Measurements from ENCODE around the gene ATP11A. TPM values are rescaled to one million over a fixed set of nuclear protein-coding genes. Genes with fewer than 3 reads are reported as not detected.
A peak's percentile ranks its signal among the peaks of the same experiment; 100 is the strongest.

ATP11A gene
- total RNA-seq, 1 donor from 2014 or later = 70.9 TPM

- Mint-ChIP-seq H3K4me3 (no peak overlapping the region), H3K4me1 (ENCODE audit: unreplicated experiment) (peaks cover 10% of the 10 kb centered on the region), H3K9me3 (no peaks in the 10 kb centered on the region), H3K27me3 (no peaks in the 10 kb centered on the region), H3K36me3 (no peaks in the 10 kb centered on the region), H3K27ac (no peak overlapping the region)
- TF ChIP-seq CTCF (conservative IDR thresholded peaks at IDR 0.05) = no peak
- no peak for DNase-seq (ENCODE audit: extremely low spot score, unreplicated experiment)
Measured at GRCh38 chr13:112661291-112661690, 28.5 kb upstream of the ATP11A start.

GRCh38 chr13:112664501-112665203, 25.2 kb upstream of the ATP11A start:
- Mint-ChIP-seq H3K36me3 (no peaks in the 10 kb centered on the region), H3K9me3 (no peaks in the 10 kb centered on the region), H3K4me3 (no peak overlapping the region), H3K27me3 (no peaks in the 10 kb centered on the region), H3K4me1 (ENCODE audit: unreplicated experiment) (no peaks in the 10 kb centered on the region), H3K27ac (no peak overlapping the region)
- DNase-seq (ENCODE audit: extremely low spot score, unreplicated experiment) = no peak
- no peak for TF ChIP-seq CTCF (conservative IDR thresholded peaks at IDR 0.05)

GRCh38 chr13:112668924-112669323, 20.9 kb upstream of the ATP11A start:
- no peak overlapping the region for H3K4me3 Mint-ChIP-seq
- no peak for TF ChIP-seq CTCF (conservative IDR thresholded peaks at IDR 0.05)
- peaks cover 2% of the 10 kb centered on the region for H3K27me3 Mint-ChIP-seq
- no peaks in the 10 kb centered on the region for H3K9me3 Mint-ChIP-seq
- no peak overlapping the region for H3K27ac Mint-ChIP-seq
- H3K4me1 Mint-ChIP-seq (ENCODE audit: unreplicated experiment) = peaks cover 11% of the 10 kb centered on the region
- no peaks in the 10 kb centered on the region for H3K36me3 Mint-ChIP-seq
- no peak for DNase-seq (ENCODE audit: extremely low spot score, unreplicated experiment)

- Mint-ChIP-seq H3K4me1 (ENCODE audit: unreplicated experiment) (peaks cover 14% of the 10 kb centered on the region), H3K4me3 (no peak overlapping the region), H3K36me3 (no peaks in the 10 kb centered on the region), H3K9me3 (no peaks in the 10 kb centered on the region), H3K27me3 (peaks cover 3% of the 10 kb centered on the region), H3K27ac (peak overlapping the region; percentile 3)
- DNase-seq (ENCODE audit: extremely low spot score, unreplicated experiment) = no peak
- TF ChIP-seq CTCF (conservative IDR thresholded peaks at IDR 0.05) = no peak
Measured at GRCh38 chr13:112669881-112670499, 19.8 kb upstream of the ATP11A start.

GRCh38 chr13:112670864-112671263, 19.0 kb upstream of the ATP11A start:
- Mint-ChIP-seq H3K27me3 (peaks cover 4% of the 10 kb centered on the region), H3K4me3 (no peak overlapping the region), H3K9me3 (no peaks in the 10 kb centered on the region), H3K36me3 (no peaks in the 10 kb centered on the region), H3K4me1 (ENCODE audit: unreplicated experiment) (peaks cover 20% of the 10 kb centered on the region), H3K27ac (no peak overlapping the region)
- TF ChIP-seq CTCF (conservative IDR thresholded peaks at IDR 0.05) = no peak
- DNase-seq (ENCODE audit: extremely low spot score, unreplicated experiment) = no peak
